GM12878 (cell line): ENCODE data around the gene REEP3.

Experiments used
- BCL3 ChIP-seq: IDR thresholded peaks from 2 replicates; pipeline ENCODE4 v1.6.1; 2011; ENCODE audit warnings: borderline replicate concordance, low read depth, mild to moderate bottlenecking, moderate library complexity, low read length; ENCODE audit not compliant: insufficient read depth, poor library complexity, severe bottlenecking
- CTCF ChIP-seq, 3 experiments: IDR thresholded peaks in 2 of 3; conservative IDR thresholded peaks in 1 of 3; 2 replicates each; pipeline ENCODE4 v1.5.1; 2011; ENCODE audit warnings: low read depth in 3 of 3, low read length in 3 of 3, mild to moderate bottlenecking in 3 of 3, control low read depth in 2 of 3, moderate library complexity in 2 of 3, inconsistent platforms in 1 of 3, mixed read lengths in 1 of 3; ENCODE audit not compliant: control insufficient read depth in 2 of 3, insufficient read depth in 1 of 3; ENCODE audit errors: extremely low read depth in 1 of 3
- E2F4 ChIP-seq: IDR thresholded peaks from 2 replicates; pipeline ENCODE4 v1.6.1; 2012; ENCODE audit warnings: low read depth, low read length, improper control_type of control experiment
- EGR1 ChIP-seq, 2 experiments: IDR thresholded peaks; 1 replicate in 1 of 2; 2 replicates in 1 of 2; pipeline ENCODE4 v1.6.1; 2011 to 2012; ENCODE audit warnings: low read depth in 2 of 2, low read length in 2 of 2, borderline replicate concordance in 1 of 2, mild to moderate bottlenecking in 1 of 2, moderate library complexity in 1 of 2
- EP300 ChIP-seq, 2 experiments: fragments of 150-350 bp in 1 of 2; IDR thresholded peaks; 2 replicates each; pipeline ENCODE4 v1.6.1; 2011 to 2012; ENCODE audit warnings: low read depth in 2 of 2, low read length in 2 of 2, borderline replicate concordance in 1 of 2, improper control_type of control experiment in 1 of 2, inconsistent platforms in 1 of 2; ENCODE audit not compliant: control insufficient read depth in 1 of 2
- PAX5 ChIP-seq: IDR thresholded peaks from 2 replicates; pipeline ENCODE4 v1.6.1; 2011; ENCODE audit warnings: low read depth, low read length, borderline replicate concordance
- POLR2A ChIP-seq: IDR thresholded peaks from 2 replicates; pipeline ENCODE4 v1.6.1; 2011; ENCODE audit warnings: low read depth, mild to moderate bottlenecking, low read length
- RELA ChIP-seq: fragments of 450-650 bp; IDR thresholded peaks from 2 replicates; pipeline ENCODE4 v1.8.0; 2014; ENCODE audit warnings: borderline replicate concordance; ENCODE audit not compliant: partially characterized antibody
- SUZ12 ChIP-seq: fragments of 200-600 bp; sonication (generic); IDR thresholded peaks from one replicate; pipeline ENCODE4 v1.6.1; 2018; ENCODE audit warnings: antibody characterized with exemption, mild to moderate bottlenecking; ENCODE audit not compliant: unreplicated experiment
- TAF1 ChIP-seq: IDR thresholded peaks from 2 replicates; pipeline ENCODE4 v1.6.1; 2011; ENCODE audit warnings: mild to moderate bottlenecking, low read depth, low read length, borderline replicate concordance
- TCF7 ChIP-seq: IDR thresholded peaks from 2 replicates; pipeline ENCODE4 v1.6.1; 2014; ENCODE audit warnings: antibody characterized with exemption, borderline replicate concordance

GRCh38 chr10:63672491-63672890, 151.3 kb downstream of the REEP3 start:
- TF ChIP-seq CTCF (IDR thresholded peaks at IDR 0.05 in 2 of 3, conservative IDR thresholded peaks at IDR 0.05 in 1 of 3; ENCODE audit: control insufficient read depth in 2 of 3, extremely low read depth in 1 of 3, insufficient read depth in 1 of 3, low read depth in 3 of 3, low read length in 3 of 3) (no peak), TCF7 (no peak), EGR1 (IDR thresholded peaks at IDR 0.05; ENCODE audit: borderline replicate concordance in 1 of 2, low read depth in 2 of 2, low read length in 2 of 2) (no peak), POLR2A (no peak), EP300 (IDR thresholded peaks at IDR 0.05; ENCODE audit: borderline replicate concordance in 1 of 2, control insufficient read depth in 1 of 2, low read depth in 2 of 2, low read length in 2 of 2) (no peak), E2F4 (no peak), RELA (no peak), TAF1 (no peak), PAX5 (no peak), BCL3 (no peak), SUZ12 (no peak)
